ELR (cell line): ENCODE data around the gene OPA3.
A peak's percentile ranks its signal among the peaks of the same experiment; 100 is the strongest.
"Not testable (repeated sequence)": the region's sequence is repeated elsewhere in the genome, so short reads cannot be mapped to it uniquely, and the experiment has no call there.

ENCODE experiments used
- DNase-seq: peaks from one replicate; pipeline ENCODE4 v3.0.0-alpha.2; 2015; ENCODE audit warnings: low read depth

OPA3 gene

GRCh38 chr19:45518469-45518826 lies 66.2 kb downstream of the OPA3 start:
- no peak for DNase-seq

- no peak for DNase-seq
Measured at GRCh38 chr19:45517641-45518468, 66.7 kb downstream of the OPA3 start.

- no peak for DNase-seq
Measured at GRCh38 chr19:45517238-45517637, 67.4 kb downstream of the OPA3 start.

GRCh38 chr19:45515807-45516401 lies 68.7 kb downstream of the OPA3 start:
- DNase-seq = no peak

- no peak for DNase-seq
Measured at GRCh38 chr19:45515081-45515624, 69.4 kb downstream of the OPA3 start.

- DNase-seq = no peak
Measured at GRCh38 chr19:45514376-45515051, 70.1 kb downstream of the OPA3 start.

- DNase-seq = no peak
Measured at GRCh38 chr19:45512881-45513483, 71.6 kb downstream of the OPA3 start.

- no peak for DNase-seq
Measured at GRCh38 chr19:45511074-45511473, 73.5 kb downstream of the OPA3 start.

- not testable (repeated sequence) for DNase-seq
Measured at GRCh38 chr19:45510352-45510751, 74.2 kb downstream of the OPA3 start.

- DNase-seq = no peak
Measured at GRCh38 chr19:45509692-45510015, 74.9 kb downstream of the OPA3 start.

- DNase-seq = peak; percentile 75
Measured at GRCh38 chr19:45508861-45509691, 75.5 kb downstream of the OPA3 start.

GRCh38 chr19:45508417-45508860 lies 76.2 kb downstream of the OPA3 start:
- peak; percentile 38 for DNase-seq

- DNase-seq = peak; percentile 33
Measured at GRCh38 chr19:45507872-45508416, 76.7 kb downstream of the OPA3 start.

- DNase-seq = peak; percentile 89
Measured at GRCh38 chr19:45506989-45507871, 77.4 kb downstream of the OPA3 start, which contains the start of gene VASP. VASP (plus strand) TSS chr19:45507479; CDS start chr19:45507772, 293 bp downstream.

GRCh38 chr19:45506246-45506988 lies 78.2 kb downstream of the OPA3 start:
- DNase-seq = peak; percentile 94

- DNase-seq = no peak
Measured at GRCh38 chr19:45505996-45506245, 78.7 kb downstream of the OPA3 start.

GRCh38 chr19:45505151-45505995 lies 79.2 kb downstream of the OPA3 start:
- peak; percentile 51 for DNase-seq

- DNase-seq = no peak
Measured at GRCh38 chr19:45503909-45504308, 80.7 kb downstream of the OPA3 start.

GRCh38 chr19:45502111-45502510 lies 82.5 kb downstream of the OPA3 start:
- no peak for DNase-seq
